ENCODE results near the gene C5orf58.

C5orf58 gene

GRCh38 chr5:170216257-170216864 is 16.4 kb upstream of the C5orf58 start:
- ATAC-seq (no peak), DNase-seq (no peak)
- Mint-ChIP-seq H3K4me3 (no peak overlapping the region), H3K9me3 (no peaks in the 10 kb centered on the region), H3K27ac (no peak overlapping the region), H3K4me1 (no peaks in the 10 kb centered on the region), H3K27me3 (peaks cover 5% of the 10 kb centered on the region)

GRCh38 chr5:170217831-170218230 is 15.0 kb upstream of the C5orf58 start:
- no peak overlapping the region for H3K27ac Mint-ChIP-seq
- no peak overlapping the region for H3K4me3 Mint-ChIP-seq
- no peak for ATAC-seq
- no peaks in the 10 kb centered on the region for H3K9me3 Mint-ChIP-seq
- H3K4me1 Mint-ChIP-seq: no peaks in the 10 kb centered on the region
- H3K27me3 Mint-ChIP-seq: no peaks in the 10 kb centered on the region
- no peak for DNase-seq

GRCh38 chr5:170218726-170219125 is 14.1 kb upstream of the C5orf58 start:
- no peak for DNase-seq
- Mint-ChIP-seq H3K4me3 (no peak overlapping the region), H3K4me1 (no peaks in the 10 kb centered on the region), H3K27ac (no peak overlapping the region), H3K27me3 (no peaks in the 10 kb centered on the region), H3K9me3 (no peaks in the 10 kb centered on the region)
- ATAC-seq: no peak

GRCh38 chr5:170219615-170220014 is 13.2 kb upstream of the C5orf58 start:
- H3K9me3 Mint-ChIP-seq: no peaks in the 10 kb centered on the region
- no peaks in the 10 kb centered on the region for H3K4me1 Mint-ChIP-seq
- H3K27ac Mint-ChIP-seq: no peak overlapping the region
- no peak for DNase-seq
- no peak for ATAC-seq
- no peak overlapping the region for H3K4me3 Mint-ChIP-seq
- no peaks in the 10 kb centered on the region for H3K27me3 Mint-ChIP-seq

- ATAC-seq (no peak), DNase-seq (no peak)
- no peaks in the 10 kb centered on the region for H3K4me1 Mint-ChIP-seq
- H3K4me3 Mint-ChIP-seq: no peak overlapping the region
- H3K27me3 Mint-ChIP-seq: no peaks in the 10 kb centered on the region
- no peaks in the 10 kb centered on the region for H3K9me3 Mint-ChIP-seq
- H3K27ac Mint-ChIP-seq: no peak overlapping the region
Measured at GRCh38 chr5:170220191-170220590, 12.6 kb upstream of the C5orf58 start.

GRCh38 chr5:170221327-170221741 is 11.5 kb upstream of the C5orf58 start:
- no peak for DNase-seq
- H3K9me3 Mint-ChIP-seq: no peaks in the 10 kb centered on the region
- peaks cover 4% of the 10 kb centered on the region for H3K4me1 Mint-ChIP-seq
- no peak overlapping the region for H3K27ac Mint-ChIP-seq
- no peak for ATAC-seq
- no peak overlapping the region for H3K4me3 Mint-ChIP-seq
- H3K27me3 Mint-ChIP-seq: no peaks in the 10 kb centered on the region

- H3K27me3 Mint-ChIP-seq: no peaks in the 10 kb centered on the region
- DNase-seq: no peak
- no peak overlapping the region for H3K27ac Mint-ChIP-seq
- no peak overlapping the region for H3K4me3 Mint-ChIP-seq
- no peak for ATAC-seq
- peaks cover 13% of the 10 kb centered on the region for H3K4me1 Mint-ChIP-seq
- no peaks in the 10 kb centered on the region for H3K9me3 Mint-ChIP-seq
Measured at GRCh38 chr5:170223360-170223759, 9.4 kb upstream of the C5orf58 start.

GRCh38 chr5:170223906-170224305 is 8.9 kb upstream of the C5orf58 start:
- H3K4me1 Mint-ChIP-seq: peaks cover 13% of the 10 kb centered on the region
- no peak for ATAC-seq
- H3K27me3 Mint-ChIP-seq: no peaks in the 10 kb centered on the region
- H3K27ac Mint-ChIP-seq: no peak overlapping the region
- no peak for DNase-seq
- no peaks in the 10 kb centered on the region for H3K9me3 Mint-ChIP-seq
- H3K4me3 Mint-ChIP-seq: no peak overlapping the region

GRCh38 chr5:170225326-170226128 is 7.3 kb upstream of the C5orf58 start:
- Mint-ChIP-seq H3K27me3 (no peaks in the 10 kb centered on the region), H3K4me1 (peaks cover 13% of the 10 kb centered on the region), H3K9me3 (no peaks in the 10 kb centered on the region), H3K27ac (peak overlapping the region in 1 of 2 donors; percentile 90), H3K4me3 (no peak overlapping the region)
- peak; percentile 78 for ATAC-seq
- peak; percentile 62 to 71 for DNase-seq

- H3K4me3 Mint-ChIP-seq: no peak overlapping the region
- DNase-seq: no peak
- no peak overlapping the region for H3K27ac Mint-ChIP-seq
- peaks cover 13% of the 10 kb centered on the region for H3K4me1 Mint-ChIP-seq
- H3K9me3 Mint-ChIP-seq: no peaks in the 10 kb centered on the region
- no peaks in the 10 kb centered on the region for H3K27me3 Mint-ChIP-seq
- ATAC-seq: no peak
Measured at GRCh38 chr5:170226129-170226615, 6.6 kb upstream of the C5orf58 start.

GRCh38 chr5:170226661-170227060 is 6.1 kb upstream of the C5orf58 start:
- H3K4me3 Mint-ChIP-seq: no peak overlapping the region
- DNase-seq (no peak), ATAC-seq (no peak)
- H3K4me1 Mint-ChIP-seq: peaks cover 13% of the 10 kb centered on the region
- no peaks in the 10 kb centered on the region for H3K9me3 Mint-ChIP-seq
- H3K27me3 Mint-ChIP-seq: no peaks in the 10 kb centered on the region
- no peak overlapping the region for H3K27ac Mint-ChIP-seq

GRCh38 chr5:170228762-170229435 is 3.9 kb upstream of the C5orf58 start:
- no peaks in the 10 kb centered on the region for H3K27me3 Mint-ChIP-seq
- ATAC-seq (no peak), DNase-seq (no peak)
- H3K4me3 Mint-ChIP-seq: no peak overlapping the region
- no peaks in the 10 kb centered on the region for H3K9me3 Mint-ChIP-seq
- H3K27ac Mint-ChIP-seq: no peak overlapping the region
- peaks cover 13% of the 10 kb centered on the region for H3K4me1 Mint-ChIP-seq

- peaks cover 6% of the 10 kb centered on the region for H3K4me1 Mint-ChIP-seq
Measured at GRCh38 chr5:170233358-170233892, 640 bp downstream of the C5orf58 start.

GRCh38 chr5:170235876-170236864 is 3.4 kb downstream of the C5orf58 start:
- H3K4me3 Mint-ChIP-seq: no peak overlapping the region
- peaks cover 15% of the 10 kb centered on the region for H3K4me1 Mint-ChIP-seq
- DNase-seq (no peak), ATAC-seq (no peak)
- no peaks in the 10 kb centered on the region for H3K9me3 Mint-ChIP-seq
- H3K27ac Mint-ChIP-seq: no peak overlapping the region
- no peaks in the 10 kb centered on the region for H3K27me3 Mint-ChIP-seq

More at GRCh38 chr5:170233358-170233892, 640 bp downstream of the C5orf58 start:
- Mint-ChIP-seq H3K9me3 (no peaks in the 10 kb centered on the region), H3K4me3 (no peak overlapping the region), H3K27ac (no peak overlapping the region), H3K27me3 (no peaks in the 10 kb centered on the region)
- ATAC-seq (no peak), DNase-seq (no peak)

All from stimulated activated naive CD8-positive, alpha-beta T cell treated with anti-CD3 and anti-CD28 coated beads, Interleukin-15, amount 100 ng/mL, for 72 hours (primary cell).